ENCODE results near the gene TMEM39A. TPM values are rescaled to one million over a fixed set of nuclear protein-coding genes. Genes with fewer than 3 reads are reported as not detected.

TMEM39A gene
- total RNA-seq, 1 experiment from 2014 or later: 40.2 TPM

GRCh38 chr3:119395923-119396358, 67.5 kb downstream of the TMEM39A start:
- Histone ChIP-seq H3K36me3 (ENCODE audit: control insufficient read depth in 1 of 2, insufficient read depth in 2 of 2, low read length in 2 of 2) (no peaks in the 10 kb centered on the region), H3K27me3 (ENCODE audit: insufficient read depth, low read length) (no peaks in the 10 kb centered on the region), H4K20me1 (ENCODE audit: insufficient read depth) (no peaks in the 10 kb centered on the region), H3K9ac (ENCODE audit: low read length) (no peak overlapping the region), H3K27ac (ENCODE audit: low read depth, low read length) (no peak overlapping the region), H2AFZ (ENCODE audit: low read depth, low read length, poor library complexity, severe bottlenecking) (no peak overlapping the region), H3K79me2 (ENCODE audit: insufficient read depth, low read length) (no peaks in the 10 kb centered on the region), H3K4me3 (replicated peaks in 1 of 2; ENCODE audit: low read depth in 1 of 2, low read length in 2 of 2) (no peak overlapping the region), H3K9me2 (ENCODE audit: insufficient read depth) (no peaks in the 10 kb centered on the region), H3K4me2 (ENCODE audit: low read length) (no peak overlapping the region), H3K9me3 (ENCODE audit: control insufficient read depth in 1 of 2, insufficient read depth in 1 of 2, low read depth in 1 of 2, low read length in 2 of 2) (no peaks in the 10 kb centered on the region), H3K4me1 (ENCODE audit: control insufficient read depth in 1 of 2, insufficient read depth in 2 of 2, low read length in 2 of 2) (no peaks in the 10 kb centered on the region)
- CTCF ChIA-PET: no interaction called here
- POLR2A ChIA-PET: no interaction called here
- DNase-seq (ENCODE audit: low read depth, low spot score) (no peak), ATAC-seq (no peak)
- RAD21 ChIA-PET (ENCODE audit: low non-redundant PET in 1 of 2, low total read pairs in 2 of 2, uncharacterized antibody in 2 of 2, unreplicated experiment in 2 of 2): no interaction called here
- intact Hi-C loops (cut with micrococcal nuclease): no loop called here
- no TSS peak for BruUV-seq (replicated peaks)
- TF ChIP-seq YY1 (IDR thresholded peaks at IDR 0.05; ENCODE audit: extremely low read depth, insufficient replicate concordance, low read depth, low read length) (no peak), ATF3 (IDR thresholded peaks at IDR 0.05) (no peak), JUND (IDR thresholded peaks at IDR 0.05) (no peak), TCF7L2 (IDR thresholded peaks at IDR 0.05; ENCODE audit: borderline replicate concordance, extremely low read depth, insufficient read depth, insufficient read length) (no peak), CBX3 (IDR thresholded peaks at IDR 0.05; ENCODE audit: low read depth) (no peak), FOSL1 (IDR thresholded peaks at IDR 0.05; ENCODE audit: low read depth) (no peak), ZNF274 (IDR thresholded peaks at IDR 0.05; ENCODE audit: low read depth, low read length) (no peak)

- H3K9ac ChIP-seq (ENCODE audit: low read length): no peak overlapping the region
Observed at GRCh38 chr3:119388577-119388976, 74.8 kb downstream of the TMEM39A start.

More at GRCh38 chr3:119388577-119388976, 74.8 kb downstream of the TMEM39A start:
- TF ChIP-seq RAD21 (IDR thresholded peaks at IDR 0.05; ENCODE audit: low read depth) (peak; percentile 42), JUND (IDR thresholded peaks at IDR 0.05) (no peak), CTCF (IDR thresholded peaks at IDR 0.05 in 2 of 3, conservative IDR thresholded peaks at IDR 0.05 in 1 of 3; ENCODE audit: borderline replicate concordance in 1 of 3, insufficient read depth in 1 of 3, low read depth in 2 of 3, low read length in 2 of 3) (0 out of 6 replicates have a peak, but pooled peaks of 1 of the 3 experiments have one; percentile 9)
- intact Hi-C loops (cut with micrococcal nuclease): loop anchor here (10.0 kb wide), 1 partner anchor 504 kb away; no protein-coding TSS in a partner anchor
- H3K4me1 ChIP-seq (ENCODE audit: control insufficient read depth in 1 of 2, insufficient read depth in 2 of 2, low read length in 2 of 2): no peaks in the 10 kb centered on the region
- H3K4me2 ChIP-seq (ENCODE audit: low read length): no peak overlapping the region
- H3K4me3 ChIP-seq (replicated peaks in 1 of 2; ENCODE audit: low read depth in 1 of 2, low read length in 2 of 2): no peak overlapping the region
- no peaks in the 10 kb centered on the region for H3K9me2 ChIP-seq (ENCODE audit: insufficient read depth)
- H3K27me3 ChIP-seq (ENCODE audit: insufficient read depth, low read length): no peaks in the 10 kb centered on the region
- ChIA-PET POLR2A (no interaction called here), CTCF (interaction anchor here (1.1 kb wide), 1 partner anchor 114 kb away, joined by 3 read pairs; no protein-coding TSS in a partner anchor), RAD21 (ENCODE audit: low non-redundant PET in 1 of 2, low total read pairs in 2 of 2, uncharacterized antibody in 2 of 2, unreplicated experiment in 2 of 2) (no interaction called here)
- H2AFZ ChIP-seq (ENCODE audit: low read depth, low read length, poor library complexity, severe bottlenecking): no peak overlapping the region
- no peak overlapping the region for H3K27ac ChIP-seq (ENCODE audit: low read depth, low read length)
- H4K20me1 ChIP-seq (ENCODE audit: insufficient read depth): no peaks in the 10 kb centered on the region
- ATAC-seq (0 out of 2 replicates have a peak, but pooled peaks have one; percentile 38), DNase-seq (ENCODE audit: low read depth, low spot score) (no peak)
- H3K9me3 ChIP-seq (ENCODE audit: control insufficient read depth in 1 of 2, insufficient read depth in 1 of 2, low read depth in 1 of 2, low read length in 2 of 2): no peaks in the 10 kb centered on the region
- no peaks in the 10 kb centered on the region for H3K36me3 ChIP-seq (ENCODE audit: control insufficient read depth in 1 of 2, insufficient read depth in 2 of 2, low read length in 2 of 2)
- no TSS peak for BruUV-seq (replicated peaks)
- no peaks in the 10 kb centered on the region for H3K79me2 ChIP-seq (ENCODE audit: insufficient read depth, low read length)
